SK-N-SH treated with all-trans-retinoic acid at 6 μM for 48 hours (cell line): ENCODE results near the gene IGLL5.

Experiments
- ATAC-seq: fragments of 200-7000 bp; cut with Tn5 transposase; 3 replicates; pipeline ENCODE4 v1.9.1; 2020; ENCODE audit warnings: mild to moderate bottlenecking, moderate library complexity
- ARNTL ChIP-seq: fragments of 450-650 bp; formaldehyde crosslinking; IDR thresholded peaks from 2 replicates; pipeline ENCODE4 v1.5.0; 2020; ENCODE audit warnings: low read depth, mild to moderate bottlenecking, moderate library complexity, borderline replicate concordance
- BACH2 ChIP-seq: fragments of 250-450 bp; sonication (Bioruptor Pico); IDR thresholded peaks from 2 replicates; pipeline ENCODE4 v1.9.0; 2021; ENCODE audit warnings: mild to moderate bottlenecking, borderline replicate concordance
- CREB5 ChIP-seq: fragments of 250-450 bp; sonication (Bioruptor Pico); IDR thresholded peaks from 2 replicates; pipeline ENCODE4 v1.5.1; 2020; ENCODE audit warnings: low read depth, mild to moderate bottlenecking, moderate library complexity
- CSDC2 ChIP-seq: fragments of 250-450 bp; sonication (Bioruptor Pico); IDR thresholded peaks from 2 replicates; pipeline ENCODE4 v1.5.0; 2020; ENCODE audit warnings: mild to moderate bottlenecking, moderate library complexity
- CSRNP3 ChIP-seq: fragments of 250-450 bp; sonication (Bioruptor Pico); IDR thresholded peaks from 2 replicates; pipeline ENCODE4 v1.5.1; 2021; ENCODE audit warnings: mild to moderate bottlenecking, moderate library complexity
- ESRRG ChIP-seq: fragments of 250-450 bp; sonication (Bioruptor Pico); IDR thresholded peaks from 2 replicates; pipeline ENCODE4 v1.6.1; 2021; ENCODE audit warnings: mild to moderate bottlenecking
- GLIS3 ChIP-seq: fragments of 250-450 bp; sonication (Bioruptor Pico); IDR thresholded peaks from 2 replicates; pipeline ENCODE4 v1.5.0; 2020; ENCODE audit warnings: mild to moderate bottlenecking, moderate library complexity
- ISL1 ChIP-seq: fragments of 250-450 bp; sonication (Bioruptor Pico); IDR thresholded peaks from 2 replicates; pipeline ENCODE4 v2.1.2; 2022; ENCODE audit warnings: mild to moderate bottlenecking, moderate library complexity
- OSR1 ChIP-seq: fragments of 250-450 bp; sonication (Bioruptor Pico); IDR thresholded peaks from 2 replicates; pipeline ENCODE4 v1.8.0; 2022; ENCODE audit warnings: moderate library complexity, mild to moderate bottlenecking, inconsistent platforms
- PATZ1 ChIP-seq: fragments of 250-450 bp; sonication (Bioruptor Pico); IDR thresholded peaks from 2 replicates; pipeline ENCODE4 v1.8.0; 2020; ENCODE audit warnings: mild to moderate bottlenecking, moderate library complexity, borderline replicate concordance
- POU6F1 ChIP-seq: fragments of 250-450 bp; sonication (Bioruptor Pico); IDR thresholded peaks from 2 replicates; pipeline ENCODE4 v1.8.0; 2021; ENCODE audit warnings: low read depth, mild to moderate bottlenecking, moderate library complexity, borderline replicate concordance
- PPARA ChIP-seq: fragments of 250-450 bp; sonication (Bioruptor Pico); IDR thresholded peaks from 2 replicates; pipeline ENCODE4 v1.5.0; 2020; ENCODE audit warnings: mild to moderate bottlenecking, borderline replicate concordance
- RARB ChIP-seq: fragments of 250-450 bp; sonication (Bioruptor Pico); IDR thresholded peaks from 2 replicates; pipeline ENCODE4 v1.8.0; 2021; ENCODE audit warnings: mild to moderate bottlenecking, moderate library complexity
- SNAI2 ChIP-seq: fragments of 250-450 bp; sonication (Bioruptor Pico); IDR thresholded peaks from 2 replicates; pipeline ENCODE4 v1.5.0; 2020; ENCODE audit warnings: mild to moderate bottlenecking, moderate library complexity
- TCF4 ChIP-seq: fragments of 250-450 bp; sonication (Bioruptor Pico); IDR thresholded peaks from 2 replicates; pipeline ENCODE4 v1.8.0; 2021; ENCODE audit warnings: mild to moderate bottlenecking, moderate library complexity, borderline replicate concordance
- TOX ChIP-seq: fragments of 250-450 bp; sonication (Bioruptor Pico); IDR thresholded peaks from 2 replicates; pipeline ENCODE4 v1.8.0; 2021; ENCODE audit warnings: mild to moderate bottlenecking, moderate library complexity, borderline replicate concordance
- TSHZ2 ChIP-seq: fragments of 250-450 bp; sonication (Bioruptor Pico); IDR thresholded peaks from 2 replicates; pipeline ENCODE4 v1.5.0; 2020; ENCODE audit warnings: mild to moderate bottlenecking, moderate library complexity
- ZC3H10 ChIP-seq: fragments of 250-450 bp; sonication (Bioruptor Pico); IDR thresholded peaks from 2 replicates; pipeline ENCODE4 v1.5.1; 2021; ENCODE audit warnings: mild to moderate bottlenecking, moderate library complexity
- ZFP3 ChIP-seq: fragments of 250-450 bp; sonication (Bioruptor Pico); IDR thresholded peaks from 2 replicates; pipeline ENCODE4 v1.5.0; 2020; ENCODE audit warnings: mild to moderate bottlenecking, moderate library complexity
- ZFP30 ChIP-seq: fragments of 450-650 bp; formaldehyde crosslinking; IDR thresholded peaks from 2 replicates; pipeline ENCODE4 v1.5.0; 2022; ENCODE audit warnings: mild to moderate bottlenecking, moderate library complexity
- ZNF565 ChIP-seq: fragments of 450-650 bp; formaldehyde crosslinking; conservative IDR thresholded peaks from 2 replicates; pipeline ENCODE4 v1.5.0; 2020; ENCODE audit warnings: low read depth, mild to moderate bottlenecking, moderate library complexity
- ZNF70 ChIP-seq: fragments of 450-650 bp; formaldehyde crosslinking; IDR thresholded peaks from 2 replicates; pipeline ENCODE4 v1.5.0; 2020; ENCODE audit warnings: mild to moderate bottlenecking, moderate library complexity
- ZNF8 ChIP-seq: fragments of 450-650 bp; formaldehyde crosslinking; IDR thresholded peaks from 2 replicates; pipeline ENCODE4 v1.5.0; 2020; ENCODE audit warnings: mild to moderate bottlenecking, moderate library complexity

Gene IGLL5

GRCh38 chr22:22881116-22882000 is 6.3 kb upstream of the IGLL5 start:
- no peak; the same call in 2 of the 3 replicates for ATAC-seq
- no peak for TF ChIP-seq TSHZ2 (CRISPR knock-in tag)
- TF ChIP-seq TOX (CRISPR knock-in tag) = no peak
- no peak for TF ChIP-seq CSRNP3 (CRISPR knock-in tag)
- TF ChIP-seq ISL1 = no peak
- TF ChIP-seq ESRRG (CRISPR knock-in tag) = no peak
- TF ChIP-seq ZFP30 (CRISPR knock-in tag) = no peak
- TF ChIP-seq CSDC2 = no peak
- TF ChIP-seq TCF4 (CRISPR knock-in tag) = no peak; the same call in 1 of the 2 replicates
- no peak for TF ChIP-seq ZNF8 (CRISPR knock-in tag)
- TF ChIP-seq ZC3H10 (CRISPR knock-in tag) = no peak
- no peak for TF ChIP-seq OSR1
- no peak for TF ChIP-seq GLIS3 (CRISPR knock-in tag)
- no peak for TF ChIP-seq RARB (CRISPR knock-in tag)
- TF ChIP-seq PATZ1 (CRISPR knock-in tag) = no peak
- no peak for TF ChIP-seq ARNTL
- TF ChIP-seq ZNF565 (CRISPR knock-in tag) = no peak
- no peak for TF ChIP-seq ZFP3 (CRISPR knock-in tag)
- TF ChIP-seq, all 23 proteins: peak for 0

- no peak for TF ChIP-seq OSR1
- no peak for TF ChIP-seq ZNF8 (CRISPR knock-in tag)
- no peak for TF ChIP-seq CREB5 (CRISPR knock-in tag)
- TF ChIP-seq TSHZ2 (CRISPR knock-in tag) = no peak
- TF ChIP-seq GLIS3 (CRISPR knock-in tag) = no peak
- TF ChIP-seq ZNF565 (CRISPR knock-in tag) = no peak
- no peak for TF ChIP-seq ZC3H10 (CRISPR knock-in tag)
- no peak for TF ChIP-seq BACH2
- no peak for TF ChIP-seq ZFP30 (CRISPR knock-in tag)
- TF ChIP-seq ZNF70 (CRISPR knock-in tag) = no peak
- TF ChIP-seq RARB (CRISPR knock-in tag) = no peak
- TF ChIP-seq PPARA (CRISPR knock-in tag) = no peak
- TF ChIP-seq ZFP3 (CRISPR knock-in tag) = no peak
- TF ChIP-seq CSDC2 = no peak
- TF ChIP-seq CSRNP3 (CRISPR knock-in tag) = no peak
- no peak for TF ChIP-seq ARNTL
- no peak for TF ChIP-seq SNAI2 (CRISPR knock-in tag)
- TF ChIP-seq POU6F1 (CRISPR knock-in tag) = no peak
- TF ChIP-seq ISL1 = no peak
- no peak for ATAC-seq
Observed at GRCh38 chr22:22882033-22882717, 5.4 kb upstream of the IGLL5 start.
